Adrenal gland (tissue), 5 donors: ENCODE measurements around the gene SRSF12.

Experiments
- POLR2A ChIP-seq, 2 donors: fragments of 450-650 bp; IDR thresholded peaks; one replicate each; pipeline ENCODE4 v1.6.1; 2017; ENCODE audit warnings: antibody characterized with exemption in 2 of 2, mild to moderate bottlenecking in 2 of 2, moderate library complexity in 1 of 2
- TF ChIP-seq, protein P1 (sequence below), 6 experiments: fragments of 450-650 bp in 4 of 6; fragments of 200-600 bp in 2 of 6; sonication (generic) in 1 of 6; IDR thresholded peaks; 1 replicate in 5 of 6; 2 replicates in 1 of 6; pipeline versions ENCODE4 v1.5.1 to v1.8.0; 2016 to 2021; ENCODE audit warnings: antibody characterized with exemption in 6 of 6, mild to moderate bottlenecking in 2 of 6, moderate library complexity in 1 of 6
- donor health status: DM: no; HTN: no; CAD: no.

DNA sequence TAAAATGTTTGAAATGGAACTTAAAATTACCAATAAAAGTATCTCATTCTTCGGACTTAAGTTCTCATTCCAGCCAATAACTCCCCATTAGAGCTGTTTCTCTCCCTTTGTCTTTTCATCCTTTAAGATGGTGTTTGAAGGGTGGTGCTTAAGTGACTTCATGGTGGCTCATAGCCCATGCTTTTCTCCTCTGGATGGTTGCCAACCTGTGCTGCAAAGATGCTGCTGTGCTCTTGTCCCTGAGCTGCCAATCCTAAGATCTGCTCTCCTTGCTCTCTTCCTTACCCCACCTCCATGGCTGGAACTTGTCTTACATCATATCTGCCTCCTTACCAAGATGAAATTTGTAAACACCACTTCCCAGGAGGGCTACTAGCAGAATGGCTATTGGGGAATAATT is 68.9 kb downstream of the SRSF12 start:
- TF ChIP-seq, protein P1, sequence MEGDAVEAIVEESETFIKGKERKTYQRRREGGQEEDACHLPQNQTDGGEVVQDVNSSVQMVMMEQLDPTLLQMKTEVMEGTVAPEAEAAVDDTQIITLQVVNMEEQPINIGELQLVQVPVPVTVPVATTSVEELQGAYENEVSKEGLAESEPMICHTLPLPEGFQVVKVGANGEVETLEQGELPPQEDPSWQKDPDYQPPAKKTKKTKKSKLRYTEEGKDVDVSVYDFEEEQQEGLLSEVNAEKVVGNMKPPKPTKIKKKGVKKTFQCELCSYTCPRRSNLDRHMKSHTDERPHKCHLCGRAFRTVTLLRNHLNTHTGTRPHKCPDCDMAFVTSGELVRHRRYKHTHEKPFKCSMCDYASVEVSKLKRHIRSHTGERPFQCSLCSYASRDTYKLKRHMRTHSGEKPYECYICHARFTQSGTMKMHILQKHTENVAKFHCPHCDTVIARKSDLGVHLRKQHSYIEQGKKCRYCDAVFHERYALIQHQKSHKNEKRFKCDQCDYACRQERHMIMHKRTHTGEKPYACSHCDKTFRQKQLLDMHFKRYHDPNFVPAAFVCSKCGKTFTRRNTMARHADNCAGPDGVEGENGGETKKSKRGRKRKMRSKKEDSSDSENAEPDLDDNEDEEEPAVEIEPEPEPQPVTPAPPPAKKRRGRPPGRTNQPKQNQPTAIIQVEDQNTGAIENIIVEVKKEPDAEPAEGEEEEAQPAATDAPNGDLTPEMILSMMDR (IDR thresholded peaks at IDR 0.05), result no peak
- TF ChIP-seq POLR2A (IDR thresholded peaks at IDR 0.05), result no peak
